Effector CD8-positive, alpha-beta T cell (primary cell): ENCODE data around the gene LRP1B.

ENCODE experiments used
- DNase-seq: peaks from one replicate; lab custom pipeline; 2025; lab: John Stamatoyannopoulos, UW

Gene LRP1B

GRCh38 chr2:140893685-140894084, 1237.1 kb downstream of the LRP1B start:
- no peak for DNase-seq

- DNase-seq, result no peak
These were observed 1237.7 kb downstream of the LRP1B start for GRCh38 chr2:140892911-140893637.

- DNase-seq, result no peak
These were observed 1238.4 kb downstream of the LRP1B start for GRCh38 chr2:140892436-140892835.

GRCh38 chr2:140891614-140892212, 1239.1 kb downstream of the LRP1B start:
- no peak for DNase-seq

GRCh38 chr2:140882671-140883620, 1247.9 kb downstream of the LRP1B start:
- no peak for DNase-seq

- no peak for DNase-seq
These were observed 1250.2 kb downstream of the LRP1B start for GRCh38 chr2:140880573-140880972.

GRCh38 chr2:140876015-140876414, 1254.8 kb downstream of the LRP1B start:
- no peak for DNase-seq

GRCh38 chr2:140873915-140874531, 1256.8 kb downstream of the LRP1B start:
- no peak for DNase-seq

GRCh38 chr2:140869925-140870324, 1260.9 kb downstream of the LRP1B start:
- no peak for DNase-seq

GRCh38 chr2:140869107-140869506, 1261.7 kb downstream of the LRP1B start:
- no peak for DNase-seq

- no peak for DNase-seq
These were observed 1265.0 kb downstream of the LRP1B start for GRCh38 chr2:140865837-140866236.

- no peak for DNase-seq
These were observed 1267.1 kb downstream of the LRP1B start for GRCh38 chr2:140863713-140864112.

GRCh38 chr2:140862181-140862580, 1268.6 kb downstream of the LRP1B start:
- DNase-seq, result no peak

- no peak for DNase-seq
These were observed 1269.2 kb downstream of the LRP1B start for GRCh38 chr2:140861666-140862065.

GRCh38 chr2:140855471-140855870, 1275.3 kb downstream of the LRP1B start:
- no peak for DNase-seq

- no peak for DNase-seq
These were observed 1279.4 kb downstream of the LRP1B start for GRCh38 chr2:140851258-140851981.

- DNase-seq, result no peak
These were observed 1287.6 kb downstream of the LRP1B start for GRCh38 chr2:140843186-140843585.

GRCh38 chr2:140842110-140842509, 1288.7 kb downstream of the LRP1B start:
- DNase-seq, result no peak

GRCh38 chr2:140841141-140841540, 1289.7 kb downstream of the LRP1B start:
- no peak for DNase-seq

- DNase-seq, result no peak
These were observed 1294.0 kb downstream of the LRP1B start for GRCh38 chr2:140836826-140837225.

- no peak for DNase-seq
These were observed 1295.7 kb downstream of the LRP1B start for GRCh38 chr2:140835079-140835478.
